OCI-LY1 (cell line): Measurements from ENCODE around the gene UBR4.

Experiments
- H2AFZ ChIP-seq: fragments of 200-600 bp; sonication (generic), shearing (Covaris generic); 2 replicates; pipeline ENCODE4 v1.6.0; 2014; ENCODE audit warnings: antibody characterized with exemption, mild to moderate bottlenecking, low read length
- H3F3A ChIP-seq: fragments of 200-600 bp; sonication (generic), shearing (Covaris generic); 2 replicates; pipeline ENCODE4 v1.6.0; 2014; ENCODE audit warnings: mild to moderate bottlenecking, antibody characterized with exemption, low read length, moderate library complexity; ENCODE audit not compliant: insufficient read depth
- H3K27ac ChIP-seq: fragments of 200-600 bp; sonication (generic); 2 replicates; pipeline ENCODE4 v1.5.1; 2014; ENCODE audit warnings: low read length, mixed run types, mild to moderate bottlenecking, low read depth; ENCODE audit not compliant: poor library complexity, severe bottlenecking
- H3K27me3 ChIP-seq: fragments of 200-600 bp; sonication (generic); 2 replicates; pipeline ENCODE4 v1.6.0; 2014; ENCODE audit warnings: antibody characterized with exemption, mild to moderate bottlenecking, low read length, moderate library complexity; ENCODE audit not compliant: insufficient read depth
- H3K36me3 ChIP-seq: fragments of 200-600 bp; sonication (generic); 2 replicates; pipeline ENCODE4 v1.6.1; 2014; ENCODE audit warnings: mild to moderate bottlenecking, antibody characterized with exemption, low read length, moderate library complexity, mixed read lengths; ENCODE audit not compliant: insufficient read depth
- H3K4me1 ChIP-seq: fragments of 200-600 bp; sonication (generic); 2 replicates; pipeline ENCODE4 v1.5.1; 2014; ENCODE audit warnings: mild to moderate bottlenecking, low read length, moderate library complexity; ENCODE audit not compliant: insufficient read depth, severe bottlenecking
- H3K4me2 ChIP-seq: fragments of 200-600 bp; sonication (generic), shearing (Covaris generic); 2 replicates; pipeline ENCODE4 v1.6.1; 2014; ENCODE audit warnings: low read length
- H3K4me3 ChIP-seq: fragments of 200-600 bp; sonication (generic); 2 replicates; pipeline ENCODE4 v1.5.1; 2014; ENCODE audit warnings: low read length, low read depth, mild to moderate bottlenecking, mixed read lengths; ENCODE audit not compliant: poor library complexity, severe bottlenecking
- H3K79me2 ChIP-seq: fragments of 200-600 bp; shearing (Covaris generic); 2 replicates; pipeline ENCODE4 v1.6.1; 2016; ENCODE audit warnings: mixed run types, low read length, mixed read lengths; ENCODE audit not compliant: insufficient read depth
- H3K9ac ChIP-seq: fragments of 200-600 bp; sonication (generic), shearing (Covaris generic); 2 replicates; pipeline ENCODE4 v1.6.1; 2014; ENCODE audit warnings: mild to moderate bottlenecking, low read length, mixed read lengths
- H3K9me2 ChIP-seq: fragments of 200-600 bp; sonication (generic), shearing (Covaris generic); 2 replicates; pipeline ENCODE4 v1.6.1; 2014; ENCODE audit warnings: low read depth, mild to moderate bottlenecking, low read length, mixed read lengths
- H3K9me3 ChIP-seq: fragments of 200-600 bp; shearing (Covaris generic); 2 replicates; pipeline ENCODE4 v1.6.1; 2014; ENCODE audit warnings: low read length, mixed read lengths
- H4K20me1 ChIP-seq: fragments of 200-600 bp; sonication (generic), shearing (Covaris generic); 2 replicates; pipeline ENCODE4 v1.6.0; 2016; ENCODE audit warnings: mild to moderate bottlenecking, low read length; ENCODE audit not compliant: insufficient read depth
- CTCF ChIP-seq: fragments of 200-600 bp; sonication (generic), shearing (Covaris generic); IDR thresholded peaks from 2 replicates; pipeline ENCODE4 v1.5.1; 2017; ENCODE audit warnings: mild to moderate bottlenecking, antibody characterized with exemption, low read length, moderate library complexity, mixed read lengths
- EZH2 ChIP-seq: fragments of 200-600 bp; sonication (generic), shearing (Covaris generic); IDR thresholded peaks from 2 replicates; pipeline ENCODE4 v1.8.0; 2017; ENCODE audit warnings: borderline replicate concordance, mixed run types, mild to moderate bottlenecking, antibody characterized with exemption, low read length, moderate library complexity, mixed read lengths

The UBR4 gene

GRCh38 chr1:19091196-19091953 lies 118.7 kb downstream of the UBR4 start:
- no peaks in the 10 kb centered on the region for H3K79me2 ChIP-seq
- H3K9me3 ChIP-seq = no peaks in the 10 kb centered on the region
- H3K9me2 ChIP-seq = no peaks in the 10 kb centered on the region
- H3K27ac ChIP-seq = no peak overlapping the region
- H3F3A ChIP-seq = no peaks in the 10 kb centered on the region
- peaks cover 98% of the 10 kb centered on the region for H3K36me3 ChIP-seq
- H2AFZ ChIP-seq = no peak overlapping the region
- no peak overlapping the region for H3K9ac ChIP-seq
- no peak overlapping the region for H3K4me3 ChIP-seq
- TF ChIP-seq EZH2 (no peak), CTCF (no peak)
- H3K4me2 ChIP-seq = no peak overlapping the region
- H3K4me1 ChIP-seq = no peaks in the 10 kb centered on the region
- H4K20me1 ChIP-seq = no peaks in the 10 kb centered on the region
- H3K27me3 ChIP-seq = no peaks in the 10 kb centered on the region

DNA sequence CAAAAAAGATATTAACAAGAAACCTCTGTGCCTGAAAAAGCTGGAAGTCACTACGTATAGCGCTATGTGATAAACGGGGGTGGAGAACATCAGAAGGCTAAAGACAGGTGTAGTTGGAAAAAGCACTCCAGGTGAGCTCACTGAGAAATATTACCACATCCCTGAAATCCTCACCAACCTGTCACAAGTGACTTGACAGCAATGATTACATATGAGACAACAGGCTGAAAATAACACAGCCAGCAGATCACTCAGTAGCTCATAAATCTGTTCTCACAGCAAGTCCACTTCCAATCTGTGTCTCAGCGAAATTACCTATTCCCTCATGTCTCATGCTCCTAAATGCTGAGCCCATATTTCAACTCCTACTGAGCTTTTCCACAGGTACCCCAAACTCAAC lies 120.5 kb downstream of the UBR4 start:
- no peak overlapping the region for H2AFZ ChIP-seq
- H3K27me3 ChIP-seq = no peaks in the 10 kb centered on the region
- no peak overlapping the region for H3K4me3 ChIP-seq
- no peaks in the 10 kb centered on the region for H4K20me1 ChIP-seq
- H3K36me3 ChIP-seq = peaks cover 96% of the 10 kb centered on the region
- no peaks in the 10 kb centered on the region for H3K9me3 ChIP-seq
- H3K27ac ChIP-seq = no peak overlapping the region
- H3K9me2 ChIP-seq = no peaks in the 10 kb centered on the region
- H3K79me2 ChIP-seq = no peaks in the 10 kb centered on the region
- no peak overlapping the region for H3K9ac ChIP-seq
- H3K4me2 ChIP-seq = no peak overlapping the region
- H3K4me1 ChIP-seq = no peaks in the 10 kb centered on the region
- H3F3A ChIP-seq = no peaks in the 10 kb centered on the region
- TF ChIP-seq EZH2 (no peak), CTCF (no peak)

DNA sequence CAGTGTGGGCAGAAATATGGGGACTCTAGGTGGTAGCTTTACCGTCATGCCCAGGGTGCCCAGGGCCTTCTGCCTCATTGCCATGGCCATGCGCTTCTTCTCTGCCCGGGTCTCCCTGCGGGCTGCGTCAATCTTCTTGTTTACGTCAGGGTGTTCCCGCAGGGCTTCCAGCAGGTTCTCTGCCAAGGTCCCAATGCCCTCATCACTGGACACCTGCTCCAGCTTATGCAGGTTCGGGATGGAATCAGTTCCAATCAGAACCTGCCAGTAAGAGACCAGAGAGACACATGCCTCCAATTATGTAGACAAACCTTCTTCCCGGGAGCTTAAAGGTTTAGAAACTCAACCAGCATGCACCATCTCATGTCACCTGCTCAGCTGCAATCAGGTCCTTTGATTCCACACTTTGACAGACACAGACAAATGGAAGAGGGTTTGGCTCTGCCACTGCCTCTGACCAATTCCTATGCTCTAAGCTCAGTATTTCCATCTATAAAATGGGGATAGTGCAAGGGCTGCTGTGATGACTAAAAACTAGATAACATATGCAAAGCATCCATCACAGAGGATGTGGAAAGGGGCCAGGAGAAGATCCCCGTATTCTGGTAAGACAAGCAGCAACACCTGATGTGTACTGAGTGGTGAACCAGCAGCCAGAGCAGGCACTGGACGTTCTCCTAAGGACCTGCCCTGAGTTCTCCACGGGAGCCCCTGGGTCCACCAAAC lies 121.2 kb downstream of the UBR4 start:
- H3K4me3 ChIP-seq = no peak overlapping the region
- no peaks in the 10 kb centered on the region for H4K20me1 ChIP-seq

More for the DNA sequence above, 121.2 kb downstream of the UBR4 start:
- H2AFZ ChIP-seq = no peak overlapping the region
- H3K27me3 ChIP-seq = no peaks in the 10 kb centered on the region
- no peak overlapping the region for H3K9ac ChIP-seq
- peaks cover 96% of the 10 kb centered on the region for H3K36me3 ChIP-seq
- H3K4me2 ChIP-seq = no peak overlapping the region
- no peak for TF ChIP-seq CTCF
- no peak for TF ChIP-seq EZH2
- H3F3A ChIP-seq = no peaks in the 10 kb centered on the region
- H3K9me3 ChIP-seq = no peaks in the 10 kb centered on the region
- no peak overlapping the region for H3K27ac ChIP-seq
- H3K79me2 ChIP-seq = no peaks in the 10 kb centered on the region
- H3K4me1 ChIP-seq = no peaks in the 10 kb centered on the region
- H3K9me2 ChIP-seq = no peaks in the 10 kb centered on the region
